Adipocyte (in vitro differentiated cells): ENCODE data around the gene LIPC.

ENCODE experiments used
- DNase-seq: peaks from one replicate; pipeline ENCODE4 v3.0.0-alpha.2; 2015; ENCODE audit warnings: low read depth
- H3K27me3 ChIP-seq: replicated peaks from 2 replicates; pipeline ENCODE4 v1.7.0; 2013; ENCODE audit warnings: mild to moderate bottlenecking, low read length, moderate library complexity; ENCODE audit not compliant: control insufficient read depth, insufficient read depth
- H3K36me3 ChIP-seq: 2 replicates; pipeline ENCODE4 v1.7.0; 2013; ENCODE audit warnings: low read length, mild to moderate bottlenecking, moderate library complexity; ENCODE audit not compliant: control insufficient read depth, insufficient read depth, severe bottlenecking
- H3K4me1 ChIP-seq: 2 replicates; pipeline ENCODE4 v1.7.0; 2013; ENCODE audit warnings: mild to moderate bottlenecking, low read length, moderate library complexity; ENCODE audit not compliant: control insufficient read depth, insufficient read depth
- H3K4me3 ChIP-seq: 2 replicates; pipeline ENCODE4 v1.7.0; 2013; ENCODE audit warnings: mild to moderate bottlenecking, low read length, moderate library complexity
- H3K9ac ChIP-seq: 2 replicates; pipeline ENCODE4 v1.7.0; 2013; ENCODE audit warnings: mild to moderate bottlenecking, low read length, moderate library complexity
- H3K9me3 ChIP-seq: 2 replicates; pipeline ENCODE4 v1.7.0; 2013; ENCODE audit warnings: mild to moderate bottlenecking, low read length, moderate library complexity; ENCODE audit not compliant: control insufficient read depth

Gene LIPC

DNA sequence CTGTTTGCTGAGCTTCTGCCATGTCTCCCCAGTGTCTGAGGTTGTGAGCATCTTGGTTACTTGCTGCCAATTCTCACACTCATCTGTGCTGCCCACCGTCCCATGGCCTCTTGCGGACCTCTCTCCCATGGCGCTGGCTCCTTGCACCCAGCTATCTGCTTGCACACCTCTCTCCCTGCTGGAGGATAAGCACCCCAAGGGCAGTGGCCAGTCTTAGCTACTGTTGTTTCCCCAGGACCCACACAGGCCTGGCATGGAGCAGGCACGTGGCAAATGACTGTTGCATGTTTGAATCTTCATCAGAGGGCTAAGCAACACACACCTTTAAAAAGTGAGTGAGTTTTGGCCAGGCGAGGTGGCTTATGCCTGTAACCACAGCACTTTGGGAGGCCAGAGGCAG lies 14.7 kb downstream of the LIPC start:
- H3K4me3 ChIP-seq, result no peak overlapping the region
- no peak overlapping the region for H3K9ac ChIP-seq
- H3K9me3 ChIP-seq, result no peaks in the 10 kb centered on the region
- no peaks in the 10 kb centered on the region for H3K27me3 ChIP-seq
- H3K4me1 ChIP-seq, result peaks cover 31% of the 10 kb centered on the region
- H3K36me3 ChIP-seq, result no peaks in the 10 kb centered on the region
- DNase-seq, result no peak

DNA sequence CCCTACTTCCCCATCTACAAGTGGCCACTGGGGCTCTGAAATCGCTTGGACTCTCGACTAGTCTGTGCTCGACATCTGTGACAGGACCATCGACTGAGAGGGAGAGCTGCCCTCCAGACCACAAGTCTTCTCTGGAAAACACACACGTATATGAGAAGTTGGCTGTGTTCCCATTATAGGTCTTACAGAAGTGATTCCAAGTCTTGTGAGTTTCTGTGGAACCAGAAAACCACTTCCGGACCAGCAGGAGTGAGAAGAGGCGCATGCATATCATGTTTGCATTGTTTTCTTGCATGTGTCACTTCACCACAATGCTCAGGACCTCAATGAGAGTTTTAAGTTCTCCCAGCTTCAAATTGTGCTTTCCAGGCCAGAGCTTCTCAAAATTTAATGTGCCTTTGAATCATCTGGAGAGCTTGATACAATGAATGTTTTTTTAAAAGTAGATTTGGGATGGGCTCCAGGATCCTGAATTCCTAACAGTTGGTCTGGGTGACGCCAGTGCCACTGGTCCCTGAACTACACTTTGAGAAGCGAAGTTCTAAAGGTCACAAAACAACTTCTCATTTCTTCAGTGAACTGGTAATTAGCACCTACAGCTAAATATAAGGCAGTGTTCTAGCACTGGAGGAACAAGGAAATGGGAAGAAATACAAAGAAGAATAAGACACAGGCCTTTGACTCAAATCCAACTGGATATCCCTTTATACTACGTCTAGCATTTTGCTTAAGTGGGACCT lies 15.7 kb downstream of the LIPC start:
- Histone ChIP-seq H3K4me1 (peaks cover 22% of the 10 kb centered on the region), H3K9ac (no peak overlapping the region), H3K4me3 (no peak overlapping the region), H3K27me3 (no peaks in the 10 kb centered on the region), H3K36me3 (no peaks in the 10 kb centered on the region), H3K9me3 (no peaks in the 10 kb centered on the region)
- no peak for DNase-seq

DNA sequence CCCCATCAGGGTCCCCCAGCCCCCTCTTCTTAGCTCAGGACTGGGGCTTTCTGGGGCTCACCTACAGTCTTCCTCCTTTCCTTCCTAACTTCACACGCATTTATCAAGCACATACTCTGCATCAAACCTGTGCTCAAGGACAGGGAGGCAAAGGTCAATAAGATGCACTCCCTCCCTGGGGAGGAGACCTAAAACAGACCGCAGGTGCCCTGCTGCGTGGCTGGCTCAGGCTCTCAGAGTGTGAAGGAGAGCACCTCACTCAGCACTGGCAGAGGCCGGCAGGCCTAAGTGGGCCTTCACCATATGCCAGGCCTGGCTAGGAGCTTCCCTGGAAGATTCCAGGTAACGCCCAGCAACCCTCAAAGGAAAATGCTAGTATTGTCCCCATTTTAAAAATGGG lies 16.5 kb downstream of the LIPC start:
- Histone ChIP-seq H3K4me3 (no peak overlapping the region), H3K4me1 (peaks cover 17% of the 10 kb centered on the region), H3K27me3 (no peaks in the 10 kb centered on the region), H3K9ac (no peak overlapping the region), H3K9me3 (no peaks in the 10 kb centered on the region), H3K36me3 (no peaks in the 10 kb centered on the region)
- DNase-seq, result no peak

DNA sequence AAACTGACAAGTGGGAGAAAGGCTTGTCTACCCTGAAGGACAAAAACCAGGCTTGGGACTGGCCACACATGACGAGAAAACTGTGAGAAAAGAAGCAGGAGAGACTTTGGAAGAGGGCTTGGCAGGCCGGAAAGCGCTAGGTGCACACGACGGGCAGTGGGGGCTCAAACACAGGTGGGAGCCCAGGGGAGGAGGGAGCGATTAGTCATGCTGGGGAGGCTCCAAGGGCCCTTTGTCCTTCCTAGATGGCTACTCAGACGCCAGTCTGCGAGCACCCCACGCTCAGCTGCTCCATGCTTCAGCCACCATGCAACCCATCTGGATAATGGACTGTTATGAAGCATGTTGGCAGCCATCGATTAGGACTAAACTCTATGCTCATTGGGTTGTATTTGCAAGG lies 17.1 kb downstream of the LIPC start:
- no peak for DNase-seq
- Histone ChIP-seq H3K4me1 (peaks cover 17% of the 10 kb centered on the region), H3K4me3 (no peak overlapping the region), H3K9me3 (no peaks in the 10 kb centered on the region), H3K36me3 (no peaks in the 10 kb centered on the region), H3K9ac (no peak overlapping the region), H3K27me3 (no peaks in the 10 kb centered on the region)

DNA sequence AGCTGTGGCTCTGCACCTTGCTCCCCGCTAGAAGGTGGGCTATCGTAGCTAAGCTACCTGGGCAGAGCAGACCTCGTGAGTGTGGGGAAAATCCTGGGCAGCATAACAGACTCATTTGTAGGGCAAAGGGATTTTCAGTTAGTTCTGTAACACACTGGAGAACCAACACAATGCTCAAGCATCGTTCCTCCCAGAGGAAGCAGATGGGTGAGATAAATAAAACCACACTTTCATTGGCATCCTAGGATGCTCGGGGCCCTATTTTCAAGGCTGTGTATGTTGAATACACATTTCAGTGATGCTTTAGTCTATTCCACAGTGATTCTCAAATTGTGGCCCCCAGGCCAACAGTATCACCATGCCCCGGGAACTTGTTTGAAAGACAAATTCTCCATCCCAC lies 20.0 kb downstream of the LIPC start:
- Histone ChIP-seq H3K4me1 (peaks cover 16% of the 10 kb centered on the region), H3K27me3 (no peaks in the 10 kb centered on the region), H3K9me3 (no peaks in the 10 kb centered on the region), H3K9ac (no peak overlapping the region), H3K4me3 (no peak overlapping the region), H3K36me3 (no peaks in the 10 kb centered on the region)
- no peak for DNase-seq

DNA sequence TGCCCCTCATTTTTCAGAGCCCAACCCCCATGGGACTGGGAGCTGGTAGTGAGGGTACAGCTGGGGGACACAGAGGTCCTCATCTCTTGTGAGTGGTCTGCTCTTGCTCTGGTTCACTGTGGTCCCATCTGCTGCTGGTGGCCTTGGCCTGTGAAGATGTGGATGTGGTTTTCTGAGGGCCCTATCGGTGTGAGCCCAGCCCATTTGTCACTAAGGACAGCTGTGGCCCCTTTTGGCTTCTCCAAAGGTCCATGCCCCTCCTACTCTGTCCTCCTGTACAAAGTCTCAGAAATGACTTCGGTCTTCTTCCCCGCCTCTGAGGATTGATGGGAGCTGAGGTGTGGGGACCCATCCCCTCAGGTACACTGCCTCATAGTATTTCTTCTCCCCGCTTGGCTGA lies 21.0 kb downstream of the LIPC start:
- Histone ChIP-seq H3K9ac (no peak overlapping the region), H3K27me3 (no peaks in the 10 kb centered on the region)
- no peak for DNase-seq

DNA sequence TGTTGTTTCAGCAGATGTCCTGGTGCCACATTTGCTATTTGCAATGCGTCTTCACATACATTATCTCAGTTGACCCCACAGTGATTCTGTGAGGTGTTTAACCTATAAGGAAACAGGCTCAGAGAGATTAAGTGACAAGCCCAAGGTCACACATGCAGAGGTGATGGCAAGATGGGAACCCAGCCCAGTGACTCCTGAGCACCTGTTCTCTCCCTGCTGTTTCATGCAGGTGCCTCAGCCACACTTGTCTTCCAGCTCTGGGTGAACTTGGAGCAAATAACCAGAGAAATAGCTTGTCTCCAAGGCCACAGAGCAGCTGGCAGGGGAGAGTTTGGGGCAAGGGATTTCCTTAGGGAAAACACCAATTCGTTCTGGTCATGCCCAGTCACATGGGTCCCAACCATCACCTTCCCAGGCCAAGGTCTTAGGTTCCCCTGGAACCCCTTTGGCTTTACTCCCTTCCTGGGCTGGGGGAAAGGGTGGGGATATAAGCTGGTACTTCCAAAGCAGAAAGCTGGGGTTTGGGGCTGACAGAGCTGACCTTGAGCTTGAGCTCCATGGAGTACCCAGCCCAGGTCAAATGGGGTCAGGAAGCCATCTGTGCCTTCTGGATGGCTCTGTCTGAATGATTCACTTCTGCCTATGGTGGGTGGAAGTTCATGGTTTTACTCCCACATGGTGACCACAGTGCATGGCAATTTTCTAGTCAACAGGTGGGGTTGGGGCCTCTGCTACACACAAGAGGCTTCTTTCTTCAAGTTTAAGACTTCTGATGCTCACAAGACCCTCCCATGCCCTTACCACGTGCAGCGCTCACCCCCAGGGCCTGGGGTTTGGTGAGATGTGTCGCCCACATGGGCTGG lies 22.4 kb downstream of the LIPC start:
- peaks cover 20% of the 10 kb centered on the region for H3K4me1 ChIP-seq
- H3K4me3 ChIP-seq, result no peak overlapping the region
- H3K9me3 ChIP-seq, result no peaks in the 10 kb centered on the region
- no peaks in the 10 kb centered on the region for H3K27me3 ChIP-seq
- no peak for DNase-seq
- H3K36me3 ChIP-seq, result no peaks in the 10 kb centered on the region
- no peak overlapping the region for H3K9ac ChIP-seq

More for the DNA sequence above, 21.0 kb downstream of the LIPC start:
- H3K36me3 ChIP-seq, result no peaks in the 10 kb centered on the region
- H3K4me3 ChIP-seq, result no peak overlapping the region
- H3K4me1 ChIP-seq, result peaks cover 15% of the 10 kb centered on the region
- H3K9me3 ChIP-seq, result no peaks in the 10 kb centered on the region

DNA sequence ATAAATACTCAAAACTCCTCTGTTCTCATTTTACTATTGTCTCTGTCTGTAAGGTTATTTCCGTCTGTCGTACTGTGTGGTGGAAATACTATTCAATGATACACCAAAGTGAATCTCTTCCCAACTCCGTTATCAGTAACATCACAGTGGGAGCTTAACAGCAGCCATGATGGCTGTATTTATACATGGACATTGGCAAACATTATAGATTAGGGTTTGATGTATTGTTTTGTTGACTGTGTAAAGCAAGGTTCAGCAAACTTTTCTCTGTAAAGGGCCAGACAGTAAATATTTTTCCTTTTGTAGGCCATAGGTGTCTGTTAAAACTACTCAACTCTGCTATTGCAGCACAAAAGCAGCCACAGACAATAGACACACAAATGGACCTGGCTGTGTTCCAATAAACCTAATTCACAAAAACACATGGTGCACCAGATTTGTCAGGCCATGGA lies 23.2 kb downstream of the LIPC start:
- Histone ChIP-seq H3K9ac (no peak overlapping the region), H3K27me3 (no peaks in the 10 kb centered on the region), H3K4me3 (no peak overlapping the region), H3K9me3 (no peaks in the 10 kb centered on the region), H3K4me1 (peaks cover 22% of the 10 kb centered on the region), H3K36me3 (no peaks in the 10 kb centered on the region)
- no peak for DNase-seq

DNA sequence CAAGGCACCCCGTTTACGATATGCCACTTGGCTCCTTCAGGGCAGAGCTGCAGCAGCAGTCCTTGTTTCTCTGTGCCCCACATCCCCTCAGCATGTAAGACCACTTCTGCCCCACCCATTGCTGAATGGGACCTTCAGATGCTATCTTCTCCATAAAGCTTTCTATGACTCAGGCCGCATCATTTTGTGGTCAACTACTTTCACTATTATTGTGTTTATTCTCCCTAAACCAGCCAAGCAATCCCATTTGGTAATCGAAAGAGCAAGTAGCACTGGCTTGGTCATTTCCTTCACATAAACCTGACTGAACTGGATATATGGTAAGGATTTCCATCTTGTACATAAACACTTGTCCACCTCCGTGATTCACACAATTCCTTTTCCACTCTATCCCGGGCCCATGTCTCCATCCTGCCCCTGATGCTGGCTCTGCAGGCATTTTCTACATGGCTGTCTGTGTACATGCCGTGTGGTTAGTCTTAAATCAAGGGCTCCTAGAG lies 25.7 kb downstream of the LIPC start:
- peaks cover 22% of the 10 kb centered on the region for H3K4me1 ChIP-seq
- no peaks in the 10 kb centered on the region for H3K36me3 ChIP-seq
- H3K4me3 ChIP-seq, result no peak overlapping the region
- H3K9me3 ChIP-seq, result no peaks in the 10 kb centered on the region
- H3K27me3 ChIP-seq, result no peaks in the 10 kb centered on the region
- H3K9ac ChIP-seq, result no peak overlapping the region
- peak; percentile 58 for DNase-seq

DNA sequence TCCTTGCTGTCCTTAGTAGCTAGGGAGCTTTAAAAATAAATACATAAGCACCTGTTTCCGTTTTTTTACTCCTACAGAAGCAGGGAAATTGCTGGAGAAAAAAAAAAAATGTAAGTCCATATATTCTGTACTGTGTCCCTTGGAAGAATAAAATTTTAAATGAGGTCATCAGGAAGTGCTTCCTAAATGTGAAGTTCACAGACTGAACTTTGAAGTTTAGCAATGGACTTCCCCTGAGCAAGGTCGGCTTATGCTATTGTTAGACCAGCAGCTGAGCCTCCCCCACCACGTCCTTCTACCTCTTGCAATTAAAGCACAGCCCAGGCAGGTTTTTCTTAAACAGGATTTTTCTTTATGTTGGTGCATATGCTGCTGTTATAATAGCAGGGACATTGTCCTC lies 26.3 kb downstream of the LIPC start:
- no peaks in the 10 kb centered on the region for H3K36me3 ChIP-seq
- H3K4me1 ChIP-seq, result peaks cover 22% of the 10 kb centered on the region
- no peaks in the 10 kb centered on the region for H3K27me3 ChIP-seq
- H3K9ac ChIP-seq, result no peak overlapping the region
- no peak overlapping the region for H3K4me3 ChIP-seq
- DNase-seq, result no peak
- H3K9me3 ChIP-seq, result no peaks in the 10 kb centered on the region

DNA sequence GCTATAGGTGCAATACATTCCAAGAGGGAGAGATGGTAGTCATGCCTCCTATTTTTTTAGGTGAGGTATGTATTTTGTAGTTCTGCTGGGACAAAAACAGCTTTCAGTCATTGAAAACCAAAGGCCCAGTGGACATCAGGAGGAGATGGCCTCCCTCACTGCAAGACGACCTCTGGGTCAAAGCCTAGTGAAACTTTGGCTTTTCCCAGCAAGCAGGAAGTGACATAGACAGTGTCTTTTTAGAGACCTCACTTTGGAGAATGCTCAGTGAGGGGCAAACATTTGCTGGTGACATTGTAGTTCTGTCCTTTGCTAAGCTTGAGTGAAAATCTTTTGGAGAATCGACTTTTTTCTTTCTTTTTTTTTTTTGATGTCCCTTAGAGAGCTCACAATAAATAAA lies 27.3 kb downstream of the LIPC start:
- no peaks in the 10 kb centered on the region for H3K36me3 ChIP-seq
- H3K27me3 ChIP-seq, result no peaks in the 10 kb centered on the region
- H3K4me1 ChIP-seq, result peaks cover 21% of the 10 kb centered on the region

More for the DNA sequence above, 27.3 kb downstream of the LIPC start:
- H3K9ac ChIP-seq, result no peak overlapping the region
- no peak for DNase-seq
- H3K4me3 ChIP-seq, result no peak overlapping the region
- no peaks in the 10 kb centered on the region for H3K9me3 ChIP-seq
